GM19397 (cell line): ENCODE data around the gene ATP5F1E.
"Not testable (repeated sequence)": the region's sequence is repeated elsewhere in the genome, so short reads cannot be mapped to it uniquely, and the experiment has no call there.

Experiments
- ATAC-seq: cut with Tn5 transposase; IDR thresholded peaks from one replicate; pipeline ENCODE4 v1.9.1; 2021; ENCODE audit warnings: mild to moderate bottlenecking, moderate library complexity; ENCODE audit not compliant: unreplicated experiment

ATP5F1E gene

GRCh38 chr20:59022754-59023153 lies 9.4 kb downstream of the ATP5F1E start:
- no peak for ATAC-seq

DNA sequence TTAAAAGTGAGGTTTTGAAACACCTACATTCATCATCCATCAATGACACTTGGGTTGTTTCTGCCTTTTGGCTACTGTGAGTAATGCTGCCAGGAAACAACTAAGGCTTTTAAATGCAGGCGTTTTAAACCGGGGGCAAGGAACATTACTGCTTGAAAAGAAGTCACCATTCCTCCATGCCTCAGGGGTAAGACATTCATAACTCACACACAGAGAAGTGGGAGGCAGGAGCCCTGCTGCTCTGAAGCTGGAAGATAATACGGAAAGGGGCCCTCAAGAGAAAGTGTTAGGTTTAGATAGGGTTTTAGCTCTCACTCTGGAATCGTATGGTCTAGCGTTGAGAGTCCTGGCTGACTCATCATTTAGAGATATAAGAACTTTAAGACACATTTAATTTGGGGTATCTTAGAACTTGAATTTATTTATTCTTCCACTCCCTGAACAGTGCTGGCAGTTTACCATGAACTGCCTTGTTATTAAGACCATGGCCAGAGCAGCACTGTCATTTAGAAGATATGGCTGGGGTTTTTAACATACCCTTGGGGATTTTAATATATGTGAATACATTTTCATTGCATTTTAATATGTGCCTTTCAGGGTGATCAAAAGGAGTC lies 11.1 kb downstream of the ATP5F1E start:
- ATAC-seq: no peak

DNA sequence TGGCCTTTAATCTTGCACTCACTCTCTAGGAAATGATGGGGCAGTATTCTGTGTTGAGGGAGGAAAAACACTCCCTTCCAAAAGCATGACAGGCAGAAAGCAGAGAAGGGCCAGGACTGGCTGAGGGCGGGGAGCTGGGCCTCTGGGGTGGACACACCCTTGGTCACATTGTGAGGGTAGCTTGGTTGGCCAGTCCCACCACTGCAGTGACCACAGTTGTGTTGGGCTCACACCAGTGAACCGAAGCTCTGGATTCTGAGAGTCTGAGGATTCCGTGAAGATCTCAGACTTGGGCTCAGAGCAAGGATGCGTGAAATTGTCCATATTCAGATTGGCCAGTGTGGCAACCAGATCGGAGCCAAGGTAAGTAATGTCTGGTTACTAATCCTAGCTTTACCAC lies 12.9 kb downstream of the ATP5F1E start, which contains the start of gene TUBB1:
Gene TUBB1, plus strand, starts transcription at position 213 of the 400 bp plus-strand sequence. Its CDS starts 94 bp downstream, at position 307.
- ATAC-seq: no peak

DNA sequence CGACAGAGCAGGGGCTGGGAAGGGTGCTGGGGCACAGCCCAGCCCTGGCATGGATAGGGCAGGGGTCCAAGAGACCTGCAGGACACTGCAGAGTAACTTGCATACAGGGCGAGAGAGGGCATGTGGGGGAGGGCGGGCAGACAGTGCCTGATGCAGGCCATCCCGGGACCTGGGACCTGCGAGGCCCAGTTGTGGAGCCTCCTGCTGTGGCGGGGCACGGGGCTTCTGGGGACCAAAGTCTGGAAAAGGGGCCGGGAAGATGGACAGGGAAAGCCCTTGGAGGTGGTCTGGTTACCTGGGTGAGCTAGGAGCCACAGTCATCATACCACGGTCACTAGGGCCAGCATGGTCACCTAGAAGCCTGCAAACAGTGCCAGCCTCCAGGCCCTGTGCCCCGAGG lies 13.3 kb downstream of the ATP5F1E start:
- ATAC-seq: no peak

- ATAC-seq: no peak
Measured at GRCh38 chr20:59017493-59018231, 14.5 kb downstream of the ATP5F1E start.

DNA sequence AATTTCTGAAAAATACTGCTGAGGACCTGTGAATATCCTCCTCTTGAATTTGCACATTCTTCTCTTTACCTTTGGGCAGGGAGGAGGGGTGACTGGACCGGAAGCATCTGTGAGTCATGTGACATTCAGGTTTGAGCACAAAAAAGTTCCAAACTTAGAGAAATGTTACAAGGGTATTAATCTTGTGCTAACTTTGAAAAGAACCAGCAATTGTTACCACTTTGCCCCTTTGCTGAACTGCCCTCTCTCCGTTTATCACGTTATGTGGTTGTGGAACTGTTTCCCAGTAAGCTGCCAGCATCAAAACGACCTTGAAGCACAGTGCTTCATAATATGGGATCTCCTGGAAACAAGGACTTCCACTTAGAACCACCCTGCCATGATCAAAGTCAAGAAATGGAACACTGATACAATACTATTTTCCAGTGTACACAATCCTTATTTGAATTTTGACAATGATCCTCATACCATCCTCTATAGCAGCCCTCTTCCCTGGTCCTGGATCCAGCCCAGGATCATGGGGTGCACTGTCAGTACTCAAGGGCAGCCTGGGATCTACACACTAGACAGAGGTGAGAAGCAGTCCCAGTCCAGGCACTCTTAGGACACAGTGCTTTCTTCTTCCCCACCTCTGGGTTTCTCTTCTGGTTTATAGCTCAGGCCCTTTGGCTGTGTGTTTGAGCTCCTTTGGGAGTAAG lies 15.2 kb downstream of the ATP5F1E start:
- ATAC-seq: no peak

DNA sequence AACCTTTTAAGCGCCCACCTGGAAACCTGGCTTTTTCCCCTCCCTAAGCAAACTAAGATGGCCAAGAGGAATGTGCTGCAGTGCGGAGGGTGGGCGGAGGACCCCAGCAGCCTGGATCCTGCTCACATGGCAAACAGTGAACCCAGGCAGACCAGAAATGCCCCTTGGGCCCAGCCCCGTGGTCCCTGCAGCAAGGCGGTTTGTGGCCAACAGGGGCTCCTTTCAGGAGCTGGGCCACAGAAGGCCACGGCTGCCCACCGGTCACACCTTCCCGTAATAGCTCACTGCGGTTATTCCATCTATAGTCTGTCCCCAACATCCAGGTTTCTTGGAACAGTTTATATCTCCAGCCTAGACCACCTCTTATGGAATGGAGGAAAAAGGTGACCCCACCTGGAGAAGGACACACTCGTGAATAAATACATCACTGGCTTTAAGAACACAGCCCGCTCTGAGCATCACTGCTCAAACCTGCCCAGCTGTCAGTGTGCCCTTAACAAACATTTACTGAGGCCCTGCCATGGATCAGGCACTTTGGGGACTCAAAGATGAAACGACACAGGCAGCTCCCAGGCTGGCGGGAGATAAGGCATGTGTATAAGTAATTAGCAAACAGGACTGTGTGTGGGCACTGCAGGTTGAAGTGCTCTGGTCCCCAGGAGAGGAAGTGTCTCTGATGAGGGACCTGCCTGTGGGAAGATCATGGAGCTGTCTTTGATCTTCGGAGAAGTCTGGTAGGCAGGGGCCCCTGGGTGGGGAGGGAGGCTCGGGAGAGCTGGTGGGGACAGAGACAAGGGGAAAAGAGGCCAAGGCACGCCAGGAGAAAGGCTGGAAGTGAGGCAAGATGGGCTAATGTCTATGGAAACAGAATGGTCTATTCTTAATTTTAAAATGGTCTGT lies 16.1 kb downstream of the ATP5F1E start:
- no peak for ATAC-seq

DNA sequence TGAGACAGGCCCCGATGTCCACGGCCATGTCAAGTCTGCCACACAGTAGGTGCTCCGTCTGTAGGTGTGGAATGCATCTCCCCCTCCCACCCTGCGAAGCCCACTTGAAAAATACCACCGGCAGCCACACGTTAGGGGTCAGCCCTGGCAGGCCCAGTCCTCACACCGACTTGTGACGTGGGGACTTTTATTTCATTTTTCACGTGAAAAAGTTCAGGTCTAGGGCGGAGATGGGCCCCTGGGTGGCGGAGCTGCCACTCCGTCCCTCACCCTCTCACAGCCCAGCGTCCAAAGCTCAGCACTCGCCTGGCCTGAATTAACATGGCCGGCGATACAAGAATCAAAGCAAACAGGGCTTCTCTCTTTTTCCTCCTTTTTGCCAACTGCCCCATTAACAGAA lies 16.7 kb downstream of the ATP5F1E start:
- ATAC-seq: no peak

DNA sequence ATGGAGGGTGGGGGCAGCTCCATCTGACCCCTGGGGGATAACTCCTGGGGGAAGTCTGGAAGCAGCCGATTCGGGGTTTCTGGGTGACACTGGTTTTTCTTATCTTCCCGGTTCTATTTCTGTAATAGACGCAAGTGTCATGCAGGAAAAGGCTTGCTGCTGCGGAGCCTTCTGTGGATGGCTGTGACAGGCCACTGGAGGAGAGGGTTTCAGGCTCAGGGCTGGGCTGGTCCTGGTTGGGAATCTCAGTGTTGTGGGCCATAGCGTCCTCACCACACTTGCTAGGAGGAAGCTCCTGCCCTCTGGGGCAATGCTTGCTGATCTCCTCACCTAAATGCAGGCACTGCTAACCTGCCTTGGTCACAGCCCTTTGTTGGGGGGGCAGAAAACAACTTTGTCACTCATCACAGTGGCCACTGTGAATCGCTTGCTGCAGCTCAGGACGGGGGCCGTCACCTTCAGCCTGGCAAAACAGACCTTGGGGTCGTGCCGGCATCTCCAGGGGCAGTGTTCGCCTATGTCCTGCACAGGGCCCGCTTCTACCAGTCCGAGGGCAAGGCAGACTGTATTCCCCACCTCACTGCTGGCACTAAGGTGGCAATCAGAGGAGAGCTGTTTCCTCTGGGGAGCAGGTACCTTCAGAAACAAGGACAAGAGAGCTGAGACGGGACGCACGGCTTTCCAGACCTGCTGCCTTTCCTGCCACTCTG lies 17.3 kb downstream of the ATP5F1E start:
- no peak for ATAC-seq

DNA sequence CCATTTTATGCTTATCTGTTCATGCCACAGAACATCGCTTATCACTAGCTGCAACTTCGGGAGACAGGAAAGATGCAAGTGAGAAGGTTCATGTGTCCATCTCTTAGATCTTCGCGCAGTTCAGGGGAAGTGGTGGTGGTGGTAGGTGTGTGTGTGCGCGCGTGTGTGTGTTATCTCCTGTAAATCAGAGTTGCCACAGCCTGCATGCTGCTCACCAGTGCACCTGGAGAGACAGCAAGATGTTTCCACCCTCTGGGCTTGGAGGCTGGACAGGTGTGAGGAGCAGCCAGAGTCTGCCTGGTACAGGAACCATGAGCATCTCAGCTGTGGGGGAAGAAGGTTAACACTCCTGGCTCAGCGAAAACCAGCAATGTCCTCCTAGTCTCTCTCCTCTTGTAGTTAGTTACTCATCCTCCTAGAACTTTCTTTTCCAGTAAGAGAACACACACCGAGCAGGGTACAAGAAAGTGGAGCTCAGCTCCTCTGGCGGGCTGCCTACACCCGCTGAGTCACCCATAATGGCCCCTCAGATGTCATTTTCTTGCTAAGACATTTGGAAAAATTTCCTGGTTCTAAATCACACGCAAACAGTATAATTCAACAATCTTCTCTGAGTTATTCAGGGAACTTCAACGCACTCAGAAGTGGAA lies 18.1 kb downstream of the ATP5F1E start:
- no peak for ATAC-seq

- ATAC-seq: no peak
Measured at GRCh38 chr20:59013031-59013951, 18.8 kb downstream of the ATP5F1E start.

DNA sequence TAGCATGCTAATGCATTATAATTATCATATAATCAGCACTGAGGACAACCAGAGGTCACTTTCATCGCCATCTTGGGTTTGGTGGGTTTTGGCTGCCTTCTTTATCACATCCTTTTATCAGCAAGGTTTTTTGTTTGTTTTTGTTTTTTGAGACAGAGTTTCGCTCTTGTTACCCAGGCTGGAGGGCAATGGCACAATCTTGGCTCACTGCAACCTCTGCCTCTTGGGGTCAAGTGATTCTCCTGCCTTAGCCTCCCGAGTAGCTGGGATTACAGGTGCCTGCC lies 20.3 kb downstream of the ATP5F1E start:
- ATAC-seq: not testable (repeated sequence)

GRCh38 chr20:59010995-59011873 lies 20.9 kb downstream of the ATP5F1E start:
- no peak for ATAC-seq

DNA sequence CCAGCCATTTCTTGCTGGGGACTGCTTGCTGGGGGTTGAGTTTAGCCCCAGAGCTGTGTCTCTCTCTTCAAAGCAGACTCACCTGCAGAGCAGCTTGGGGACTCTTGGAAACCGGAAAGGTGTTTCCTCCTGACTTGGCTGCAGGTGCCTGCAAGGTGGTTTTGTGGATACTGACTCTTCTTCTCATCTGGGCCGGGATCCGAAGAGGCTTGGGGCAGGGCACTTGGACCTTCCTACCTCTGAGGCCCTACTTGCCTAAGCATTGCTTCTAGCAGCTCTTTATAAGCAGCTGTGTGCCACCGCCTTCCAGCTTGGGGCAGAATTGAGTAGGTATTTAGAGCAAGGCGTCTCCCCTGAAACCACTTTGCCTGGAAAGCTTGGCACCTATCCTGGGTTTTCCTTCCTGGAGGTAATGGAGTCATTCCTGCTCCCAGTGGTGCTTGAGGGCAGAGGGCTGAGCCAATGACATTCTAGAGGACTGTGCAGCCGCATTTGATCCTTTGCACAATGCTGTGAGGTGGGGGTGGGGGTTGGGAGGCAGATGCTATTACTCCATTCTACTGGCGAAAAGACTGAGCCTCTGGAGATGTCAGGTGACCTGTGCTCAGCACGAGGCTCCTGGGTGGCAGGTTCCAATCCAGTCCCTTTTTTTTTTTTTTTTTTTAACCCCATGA lies 21.7 kb downstream of the ATP5F1E start:
- no peak for ATAC-seq

- no peak for ATAC-seq
Measured at GRCh38 chr20:59008715-59009336, 23.3 kb downstream of the ATP5F1E start.

- peak; percentile 35 for ATAC-seq
Measured at GRCh38 chr20:59007665-59008511, 24.2 kb downstream of the ATP5F1E start.
